Endodermal cell (in vitro differentiated cells): ENCODE data around the gene KREMEN1. TPM values are rescaled to one million over a fixed set of nuclear protein-coding genes. Genes with fewer than 3 reads are reported as not detected.

Source experiments
- DNase-seq: peaks from one replicate; pipeline ENCODE4 v3.0.0-alpha.2; 2017
- H3K27ac ChIP-seq: 2 replicates; pipeline ENCODE4 v1.5.1; 2013; ENCODE audit warnings: mild to moderate bottlenecking, low read depth, low read length, moderate library complexity
- H3K27me3 ChIP-seq: 2 replicates; pipeline ENCODE4 v1.6.1; 2013; ENCODE audit warnings: mild to moderate bottlenecking, low read length, moderate library complexity; ENCODE audit not compliant: insufficient read depth, control insufficient read depth, poor library complexity, severe bottlenecking
- H3K36me3 ChIP-seq: 2 replicates; pipeline ENCODE4 v1.7.0; 2013; ENCODE audit warnings: mild to moderate bottlenecking, low read length, moderate library complexity; ENCODE audit not compliant: control insufficient read depth, insufficient read depth
- H3K4me1 ChIP-seq: one replicate; pipeline ENCODE4 v1.7.0; 2013; ENCODE audit warnings: low read length; ENCODE audit not compliant: control insufficient read depth, insufficient read depth
- H3K4me3 ChIP-seq: 2 replicates; pipeline ENCODE4 v1.5.1; 2013; ENCODE audit warnings: mild to moderate bottlenecking, low read length, moderate library complexity
- H3K9ac ChIP-seq: 2 replicates; pipeline ENCODE4 v1.6.1; 2013; ENCODE audit warnings: mild to moderate bottlenecking, low read length, moderate library complexity; ENCODE audit not compliant: poor library complexity, severe bottlenecking; ENCODE audit errors: extremely low read depth
- H3K9me3 ChIP-seq: 2 replicates; pipeline ENCODE4 v1.6.1; 2013; ENCODE audit warnings: mild to moderate bottlenecking, low read length, moderate library complexity; ENCODE audit not compliant: control insufficient read depth
- H3K27ac Mint-ChIP-seq: 2 replicates; pipeline ENCODE4 v1.8.0; 2020; ENCODE audit warnings: mixed read lengths
- H3K27me3 Mint-ChIP-seq: 2 replicates; pipeline ENCODE4 v1.8.0; 2021; ENCODE audit warnings: mild to moderate bottlenecking, mixed read lengths; ENCODE audit not compliant: insufficient read depth
- H3K36me3 Mint-ChIP-seq: 2 replicates; pipeline ENCODE4 v1.8.0; 2020; ENCODE audit warnings: low read depth, mixed read lengths
- H3K4me1 Mint-ChIP-seq: 2 replicates; pipeline ENCODE4 v1.8.0; 2020; ENCODE audit warnings: mixed read lengths
- H3K4me3 Mint-ChIP-seq: 2 replicates; pipeline ENCODE4 v1.8.0; 2020; ENCODE audit warnings: mild to moderate bottlenecking, moderate library complexity, mixed read lengths
- H3K9me3 Mint-ChIP-seq: 2 replicates; pipeline ENCODE4 v1.8.0; 2020; ENCODE audit warnings: mild to moderate bottlenecking, mixed read lengths
- WGBS, 2 experiments: methylation state at CpG; one replicate each; pipeline versions ENCODE4 v1.1.5 to v1.1.7; 2013; ENCODE audit warnings: missing lambda C conversion rate in 2 of 2, mixed read lengths in 1 of 2; ENCODE audit not compliant: insufficient coverage in 1 of 2, insufficient read length in 1 of 2; 5-methylcytosine and 5-hydroxymethylcytosine counted together
- total RNA-seq, 2 donors: library from RNA; stranded (reverse); fragmentation: NEBNext Ultra II Directional in 1 of 2; extraction: Animal tissue kit (Norgen Biotek cat#: 25700) in 1 of 2; gene quantifications; 2 replicates in 1 of 2; 3 replicates in 1 of 2; pipeline ENCODE4 v1.2.1, GENCODE V29; 2021
- TF ChIP-seq, protein P1 (sequence below): fragments of 200-600 bp; sonication (generic); conservative IDR thresholded peaks from 2 replicates; pipeline ENCODE4 v1.5.0; 2021; ENCODE audit warnings: antibody characterized with exemption, mild to moderate bottlenecking

The KREMEN1 gene
- total RNA-seq, 2 donors from 2014 or later = 6.2 to 7.5 TPM

DNA sequence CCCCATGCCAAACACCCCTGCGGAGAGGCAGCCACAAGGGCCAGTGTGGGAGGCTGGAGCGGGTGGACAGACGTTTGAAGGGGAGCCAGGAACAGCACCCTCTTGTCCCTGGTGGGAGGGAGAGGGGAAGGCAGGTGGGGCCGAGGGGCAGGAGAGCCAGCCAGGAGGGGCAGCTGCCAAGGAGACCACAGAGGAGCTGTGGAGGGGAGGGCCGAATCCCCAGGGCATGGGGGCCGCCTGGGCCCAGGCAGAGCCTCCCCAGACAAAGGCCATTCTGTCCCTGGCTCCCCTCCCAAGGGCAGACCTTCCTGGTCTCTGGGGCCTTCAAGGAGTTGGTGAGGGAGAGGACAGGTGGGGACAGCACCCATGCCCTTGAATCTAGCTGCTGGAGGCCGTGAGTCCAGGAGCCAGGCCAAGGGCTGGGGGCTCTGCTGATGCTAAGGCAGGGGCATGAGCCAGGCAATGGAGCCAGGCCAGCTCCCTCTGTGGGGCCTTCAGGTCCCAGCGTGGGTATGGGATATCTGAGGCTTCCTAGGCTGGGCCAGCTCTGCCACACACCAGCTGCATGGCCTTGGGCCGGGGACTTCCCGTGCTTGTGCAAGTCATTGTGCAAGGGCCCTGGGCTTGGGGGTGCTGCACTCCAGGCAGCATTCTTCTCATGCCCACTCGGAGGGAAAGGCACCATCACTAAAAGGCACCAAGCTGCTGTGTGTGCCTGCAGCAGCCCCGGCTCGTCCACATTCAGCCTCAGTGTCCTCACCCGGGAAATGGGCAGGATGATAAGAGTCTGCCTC lies 144.2 kb downstream of the KREMEN1 start:
- Mint-ChIP-seq H3K27ac (no peak overlapping the region), H3K4me1 (peaks cover 22% of the 10 kb centered on the region), H3K9me3 (no peaks in the 10 kb centered on the region), H3K36me3 (peaks cover 11% of the 10 kb centered on the region), H3K4me3 (no peak overlapping the region), H3K27me3 (peaks cover 1% of the 10 kb centered on the region)
- Histone ChIP-seq H3K36me3 (no peaks in the 10 kb centered on the region), H3K4me1 (peaks cover 14% of the 10 kb centered on the region), H3K27ac (no peak overlapping the region), H3K9ac (no peak overlapping the region), H3K27me3 (no peaks in the 10 kb centered on the region), H3K9me3 (no peaks in the 10 kb centered on the region), H3K4me3 (no peak overlapping the region)
- no peak for DNase-seq
- WGBS, 2 experiments = 88 to 90% methylated on average over 8 to 14 of the region's 14 CpGs
- TF ChIP-seq, protein P1, sequence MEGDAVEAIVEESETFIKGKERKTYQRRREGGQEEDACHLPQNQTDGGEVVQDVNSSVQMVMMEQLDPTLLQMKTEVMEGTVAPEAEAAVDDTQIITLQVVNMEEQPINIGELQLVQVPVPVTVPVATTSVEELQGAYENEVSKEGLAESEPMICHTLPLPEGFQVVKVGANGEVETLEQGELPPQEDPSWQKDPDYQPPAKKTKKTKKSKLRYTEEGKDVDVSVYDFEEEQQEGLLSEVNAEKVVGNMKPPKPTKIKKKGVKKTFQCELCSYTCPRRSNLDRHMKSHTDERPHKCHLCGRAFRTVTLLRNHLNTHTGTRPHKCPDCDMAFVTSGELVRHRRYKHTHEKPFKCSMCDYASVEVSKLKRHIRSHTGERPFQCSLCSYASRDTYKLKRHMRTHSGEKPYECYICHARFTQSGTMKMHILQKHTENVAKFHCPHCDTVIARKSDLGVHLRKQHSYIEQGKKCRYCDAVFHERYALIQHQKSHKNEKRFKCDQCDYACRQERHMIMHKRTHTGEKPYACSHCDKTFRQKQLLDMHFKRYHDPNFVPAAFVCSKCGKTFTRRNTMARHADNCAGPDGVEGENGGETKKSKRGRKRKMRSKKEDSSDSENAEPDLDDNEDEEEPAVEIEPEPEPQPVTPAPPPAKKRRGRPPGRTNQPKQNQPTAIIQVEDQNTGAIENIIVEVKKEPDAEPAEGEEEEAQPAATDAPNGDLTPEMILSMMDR = no peak

Other genes starting within 250 kb of the KREMEN1 start
- gene ZNRF3, start 189.5 kb upstream of the KREMEN1 start, total RNA-seq = 10 to 100 TPM; 15.8 to 19.8 TPM
- gene C22orf31, start 11.2 kb upstream of the KREMEN1 start, total RNA-seq = not detected
- gene EMID1, start 132.9 kb downstream of the KREMEN1 start, total RNA-seq = 10 to 100 TPM; 19.8 to 41.8 TPM
- gene RHBDD3, start 194.9 kb downstream of the KREMEN1 start, total RNA-seq = 10 to 100 TPM; 65.0 to 75.2 TPM
- gene EWSR1, start 195.2 kb downstream of the KREMEN1 start, total RNA-seq = 100 to 1,000 TPM; 295 to 352 TPM
- 10 to 100 TPM; 22.2 to 24.9 TPM for gene GAS2L1, start 233.6 kb downstream of the KREMEN1 start, total RNA-seq
- 1 to 10 TPM; 1.3 TPM for gene RASL10A, start 242.7 kb downstream of the KREMEN1 start, total RNA-seq